Neuron (in vitro differentiated cells): ENCODE data around the gene SMARCA2.
"Not testable (repeated sequence)": the region's sequence is repeated elsewhere in the genome, so short reads cannot be mapped to it uniquely, and the experiment has no call there.

Experiments
- H2AFZ ChIP-seq: one replicate; pipeline ENCODE4 v1.6.1; 2013; ENCODE audit warnings: low read depth, mild to moderate bottlenecking, inconsistent platforms, low read length, moderate library complexity
- H3K27me3 ChIP-seq: one replicate; pipeline ENCODE4 v1.6.1; 2013; ENCODE audit warnings: low read length; ENCODE audit not compliant: insufficient read depth
- H3K36me3 ChIP-seq: one replicate; pipeline ENCODE4 v1.6.1; 2013; ENCODE audit warnings: low read length; ENCODE audit not compliant: insufficient read depth
- H3K4me1 ChIP-seq: one replicate; pipeline ENCODE4 v1.6.1; 2013; ENCODE audit warnings: low read length; ENCODE audit not compliant: insufficient read depth
- H3K4me3 ChIP-seq: 2 replicates; pipeline ENCODE4 v1.5.1; 2013; ENCODE audit warnings: mild to moderate bottlenecking, low read length, moderate library complexity
- H3K9me3 ChIP-seq: one replicate; pipeline ENCODE4 v1.6.1; 2013; ENCODE audit warnings: low read length

Gene SMARCA2

DNA sequence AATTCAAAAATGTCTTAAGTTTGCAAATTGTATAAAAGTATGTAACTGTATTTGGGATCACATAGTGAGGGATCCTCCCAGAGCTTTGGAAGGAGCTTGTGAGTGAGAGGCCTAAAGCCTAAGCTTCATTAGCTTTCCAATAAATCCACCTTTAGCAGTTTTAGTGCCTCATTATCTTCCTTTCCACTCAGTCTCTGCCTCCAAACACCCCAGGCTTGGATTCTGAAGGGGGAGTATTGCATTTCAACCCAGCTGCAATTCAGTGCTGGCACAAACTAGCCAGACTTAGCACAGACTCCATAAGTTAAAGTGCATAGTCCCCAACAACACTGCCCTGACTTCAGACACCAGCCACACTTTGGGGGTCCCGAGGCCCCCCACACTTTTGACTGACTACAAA is 113.5 kb downstream of the SMARCA2 start:
- no peak overlapping the region for H3K4me3 ChIP-seq
- H3K36me3 ChIP-seq, result no peaks in the 10 kb centered on the region
- no peaks in the 10 kb centered on the region for H3K9me3 ChIP-seq
- H2AFZ ChIP-seq, result no peak overlapping the region
- no peaks in the 10 kb centered on the region for H3K27me3 ChIP-seq
- H3K4me1 ChIP-seq, result peaks cover 7% of the 10 kb centered on the region

DNA sequence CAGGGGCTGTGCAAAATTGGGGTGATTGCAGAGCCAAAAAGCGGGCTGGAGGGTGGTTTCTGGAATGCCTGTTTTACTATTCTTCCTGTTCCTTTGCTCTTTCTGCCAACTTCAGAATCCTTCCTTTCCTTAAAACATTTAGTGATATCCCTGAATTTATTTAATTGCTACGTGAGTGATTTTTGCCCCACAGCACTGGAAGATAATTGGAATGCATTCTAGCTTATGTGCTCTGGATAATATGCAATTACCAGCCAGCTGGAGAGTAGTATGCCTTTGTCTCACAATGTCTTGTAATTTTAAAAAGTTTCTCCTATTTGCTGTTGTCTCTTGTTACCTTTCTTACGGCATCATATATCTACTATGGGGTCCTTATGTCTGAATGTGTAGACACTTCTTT is 115.8 kb downstream of the SMARCA2 start:
- no peak overlapping the region for H3K4me3 ChIP-seq
- H3K27me3 ChIP-seq, result no peaks in the 10 kb centered on the region
- no peak overlapping the region for H2AFZ ChIP-seq

DNA sequence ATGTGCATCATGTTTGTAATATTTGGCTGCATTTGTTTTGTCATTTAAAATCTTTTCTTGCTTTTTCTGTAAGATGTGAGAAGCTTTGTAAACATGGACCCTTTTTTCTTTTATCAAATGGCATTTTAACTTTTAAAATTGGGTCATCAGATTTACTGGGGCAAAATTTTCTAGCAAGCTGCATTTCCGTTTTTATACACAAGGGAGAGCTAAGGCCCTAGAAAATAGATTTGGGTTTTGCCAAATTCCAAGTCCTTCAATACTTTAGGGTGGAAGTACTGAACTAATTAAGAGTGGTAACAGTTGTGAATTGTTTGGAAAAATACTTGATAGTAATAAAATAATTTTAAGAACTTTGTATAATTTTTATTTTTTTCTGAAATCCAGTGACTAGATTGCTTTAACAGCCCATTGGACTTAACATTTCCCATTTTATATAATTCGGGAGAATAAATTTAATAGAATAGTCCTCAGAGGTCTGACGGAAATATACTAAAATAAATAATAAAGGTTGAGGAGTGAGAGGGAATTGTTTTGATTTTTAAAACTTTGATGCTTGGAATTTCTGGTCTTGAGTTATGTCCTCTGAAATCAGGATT is 117.4 kb downstream of the SMARCA2 start:
- Histone ChIP-seq H2AFZ (no peak overlapping the region), H3K4me1 (peaks cover 7% of the 10 kb centered on the region), H3K36me3 (no peaks in the 10 kb centered on the region), H3K9me3 (no peaks in the 10 kb centered on the region), H3K4me3 (no peak overlapping the region), H3K27me3 (no peaks in the 10 kb centered on the region)

More for the DNA sequence above, 115.8 kb downstream of the SMARCA2 start:
- Histone ChIP-seq H3K4me1 (peaks cover 7% of the 10 kb centered on the region), H3K9me3 (no peaks in the 10 kb centered on the region), H3K36me3 (no peaks in the 10 kb centered on the region)

DNA sequence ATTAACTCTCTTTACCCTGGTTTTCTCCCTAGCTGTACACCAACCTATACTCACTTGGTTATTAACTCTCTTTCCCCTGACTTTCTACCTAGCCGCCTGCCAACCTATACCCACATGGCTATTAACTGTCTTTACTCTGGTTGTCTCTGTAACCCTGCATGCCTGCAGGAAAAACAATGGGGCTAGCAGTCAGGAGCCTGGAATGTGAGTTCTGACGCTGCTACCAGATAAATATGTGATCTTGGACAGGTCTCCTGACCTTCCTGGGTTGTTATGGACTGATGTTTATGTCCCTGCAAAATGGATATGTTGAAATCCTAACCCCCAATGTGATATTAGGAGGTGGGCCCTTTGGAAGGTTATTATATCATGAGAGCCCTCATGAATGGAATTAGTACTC is 119.2 kb downstream of the SMARCA2 start:
- Histone ChIP-seq H3K4me3 (no peak overlapping the region), H2AFZ (no peak overlapping the region), H3K9me3 (peaks cover 3% of the 10 kb centered on the region), H3K27me3 (no peaks in the 10 kb centered on the region), H3K36me3 (no peaks in the 10 kb centered on the region), H3K4me1 (peaks cover 2% of the 10 kb centered on the region)

DNA sequence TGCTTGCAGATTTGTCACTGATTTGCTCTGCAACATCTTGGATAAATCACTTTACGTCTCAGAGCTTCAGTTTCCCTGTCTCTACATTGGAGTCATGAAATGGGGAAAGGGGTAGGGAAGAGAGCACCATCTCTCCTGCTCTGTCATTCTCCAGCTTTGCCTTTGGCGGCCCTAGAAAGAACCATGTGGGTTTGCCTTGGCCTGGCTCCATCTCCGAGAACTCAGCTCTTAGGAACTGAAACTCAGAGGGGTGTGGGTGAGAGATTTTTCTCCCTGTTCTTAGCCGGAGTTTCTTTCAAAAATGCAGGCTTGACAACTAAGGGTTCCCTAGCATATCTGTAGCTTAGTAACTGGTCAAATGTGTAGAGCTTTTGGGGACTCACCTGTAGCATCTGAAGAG is 123.5 kb downstream of the SMARCA2 start:
- no peak overlapping the region for H2AFZ ChIP-seq
- H3K4me3 ChIP-seq, result no peak overlapping the region
- H3K4me1 ChIP-seq, result peaks cover 18% of the 10 kb centered on the region
- H3K27me3 ChIP-seq, result no peaks in the 10 kb centered on the region
- H3K9me3 ChIP-seq, result peaks cover 3% of the 10 kb centered on the region
- no peaks in the 10 kb centered on the region for H3K36me3 ChIP-seq

DNA sequence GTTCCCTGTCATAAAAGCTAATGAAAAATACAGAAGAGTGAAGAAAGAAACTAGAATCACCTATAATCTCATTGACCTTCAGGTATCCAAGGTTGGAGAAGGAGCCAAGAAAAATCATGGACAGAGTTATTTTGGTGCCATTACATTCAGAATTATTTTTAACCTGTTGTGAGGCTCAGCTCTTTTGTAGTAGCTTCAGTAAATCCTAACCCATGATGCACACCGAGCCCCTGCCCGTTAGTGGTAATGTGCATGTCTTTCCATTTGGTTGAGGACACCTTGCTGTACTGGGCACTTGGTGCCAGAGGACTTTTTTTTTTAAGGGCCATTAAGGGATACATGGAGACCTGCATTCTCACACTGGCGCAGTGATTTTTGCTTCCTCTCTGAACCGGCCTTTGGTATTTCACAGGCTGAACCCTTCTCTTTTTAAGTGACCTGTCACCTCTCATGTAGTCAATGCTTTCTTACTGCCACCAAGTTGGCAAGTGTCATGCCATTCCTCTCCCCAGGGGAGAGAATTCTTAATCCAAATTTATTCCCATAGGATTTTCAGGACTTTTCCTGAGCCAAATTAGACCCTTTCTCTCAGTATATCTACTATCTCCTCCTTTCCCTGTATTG is 125.6 kb downstream of the SMARCA2 start:
- H3K4me3 ChIP-seq, result no peak overlapping the region
- no peak overlapping the region for H2AFZ ChIP-seq
- H3K36me3 ChIP-seq, result no peaks in the 10 kb centered on the region
- H3K27me3 ChIP-seq, result no peaks in the 10 kb centered on the region
- peaks cover 28% of the 10 kb centered on the region for H3K4me1 ChIP-seq
- peaks cover 3% of the 10 kb centered on the region for H3K9me3 ChIP-seq

DNA sequence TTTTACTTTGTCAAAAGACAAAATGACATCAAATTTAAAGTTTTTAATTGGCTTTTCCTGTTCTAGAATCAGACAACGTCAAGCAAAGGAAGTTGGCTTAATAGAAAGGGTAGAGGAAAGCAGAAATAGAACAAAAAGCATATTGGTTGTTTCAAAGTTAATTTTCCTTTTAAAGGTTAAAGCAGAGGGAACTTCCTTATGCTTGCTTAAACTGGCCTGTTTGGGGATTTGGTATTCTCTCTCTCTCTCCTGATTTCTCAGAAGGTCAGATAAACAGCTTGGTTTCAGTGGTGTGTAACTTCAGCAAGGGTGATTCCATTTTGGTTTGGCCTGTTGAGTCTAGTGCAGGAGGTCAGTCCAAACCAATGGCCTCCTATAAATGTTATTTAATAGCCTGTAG is 127.1 kb downstream of the SMARCA2 start:
- Histone ChIP-seq H3K4me1 (peaks cover 36% of the 10 kb centered on the region), H3K36me3 (no peaks in the 10 kb centered on the region), H3K4me3 (no peak overlapping the region), H3K27me3 (no peaks in the 10 kb centered on the region), H3K9me3 (peaks cover 3% of the 10 kb centered on the region), H2AFZ (no peak overlapping the region)

DNA sequence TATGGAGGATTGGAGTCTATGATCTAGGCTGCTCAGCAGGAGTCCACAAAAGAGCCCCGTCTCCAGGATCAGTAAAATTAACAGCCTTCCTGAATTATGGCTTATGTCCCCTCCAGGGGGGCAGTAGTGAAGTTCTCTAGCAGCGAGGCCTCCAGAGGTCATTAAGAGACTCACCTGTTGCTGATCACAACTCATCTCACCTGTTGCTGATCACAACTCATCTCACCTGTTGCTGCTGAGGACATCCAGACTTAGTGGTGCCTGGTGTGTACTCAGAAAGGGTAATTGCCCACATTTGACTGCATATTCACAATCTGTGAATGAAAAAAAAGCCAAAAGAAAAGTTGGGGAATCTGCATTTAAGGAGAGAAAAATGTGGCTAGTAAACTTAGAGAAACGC is 129.5 kb downstream of the SMARCA2 start:
- H3K36me3 ChIP-seq, result no peaks in the 10 kb centered on the region
- no peak overlapping the region for H2AFZ ChIP-seq
- H3K27me3 ChIP-seq, result no peaks in the 10 kb centered on the region
- no peaks in the 10 kb centered on the region for H3K9me3 ChIP-seq
- no peak overlapping the region for H3K4me3 ChIP-seq
- H3K4me1 ChIP-seq, result peaks cover 36% of the 10 kb centered on the region

DNA sequence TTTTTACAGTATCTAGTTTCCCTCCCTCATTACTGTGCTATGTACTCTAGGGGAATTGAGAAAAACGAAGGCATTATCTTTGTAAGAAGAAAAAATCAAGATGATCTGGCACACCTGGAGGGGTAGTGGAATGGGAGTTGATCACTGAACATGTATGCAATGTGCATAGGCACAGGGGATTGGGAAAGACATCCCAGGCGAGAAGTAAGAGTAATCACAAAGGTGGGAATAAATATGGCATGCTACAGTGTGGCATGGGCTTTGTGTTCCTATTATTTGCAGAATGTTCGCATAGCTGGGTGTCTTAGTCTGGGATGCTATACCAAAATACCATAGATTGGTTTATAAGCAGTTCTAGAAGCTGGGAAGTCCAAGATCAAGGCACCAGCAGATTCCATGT is 130.6 kb downstream of the SMARCA2 start:
- Histone ChIP-seq H2AFZ (no peak overlapping the region), H3K4me3 (no peak overlapping the region), H3K4me1 (peaks cover 36% of the 10 kb centered on the region), H3K9me3 (no peaks in the 10 kb centered on the region), H3K27me3 (no peaks in the 10 kb centered on the region), H3K36me3 (no peaks in the 10 kb centered on the region)

DNA sequence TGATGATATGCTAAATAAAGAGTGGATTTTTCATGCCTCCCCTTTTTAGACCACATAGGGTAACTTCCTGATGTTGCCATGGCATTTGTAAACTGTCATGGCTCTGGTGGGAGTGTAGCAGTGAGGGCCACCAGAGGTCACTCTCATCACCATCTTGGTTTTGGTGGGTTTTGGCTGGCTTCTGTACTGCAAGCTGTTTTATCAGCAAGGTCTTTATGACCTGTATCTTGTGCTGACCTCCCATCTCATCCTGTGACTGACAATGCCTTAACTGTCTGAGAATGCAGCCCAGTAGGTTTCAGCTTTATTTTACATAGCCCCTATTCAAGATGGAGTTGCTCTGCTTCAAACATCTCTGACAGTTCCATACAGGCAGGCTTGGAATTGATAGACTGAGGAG is 131.6 kb downstream of the SMARCA2 start:
- H3K4me3 ChIP-seq, H3K27me3 ChIP-seq, H3K36me3 ChIP-seq, H3K9me3 ChIP-seq, H2AFZ ChIP-seq: not testable (repeated sequence)
- H3K4me1 ChIP-seq, result peaks cover 36% of the 10 kb centered on the region

DNA sequence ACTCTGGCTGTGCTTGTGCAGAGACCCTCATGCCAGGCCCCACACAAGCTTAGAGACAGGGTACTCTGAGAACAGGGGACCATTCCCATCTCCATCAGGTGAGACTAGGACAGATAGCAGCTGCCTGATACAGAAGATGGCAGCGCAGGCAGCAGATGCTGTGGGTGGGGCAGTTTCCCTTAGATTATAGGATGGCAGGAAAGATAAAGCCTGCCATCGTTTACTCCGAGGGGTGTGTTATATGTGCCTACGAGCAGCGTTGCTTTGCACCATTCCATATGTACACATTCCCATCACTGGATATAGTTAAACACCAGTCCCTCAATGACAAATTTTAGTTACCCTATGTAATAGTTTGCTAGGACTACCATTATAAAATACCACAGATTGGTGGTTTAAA is 135.2 kb downstream of the SMARCA2 start:
- Histone ChIP-seq H3K4me1 (peaks cover 8% of the 10 kb centered on the region), H3K36me3 (no peaks in the 10 kb centered on the region), H3K27me3 (no peaks in the 10 kb centered on the region), H3K4me3 (no peak overlapping the region), H3K9me3 (no peaks in the 10 kb centered on the region), H2AFZ (no peak overlapping the region)

DNA sequence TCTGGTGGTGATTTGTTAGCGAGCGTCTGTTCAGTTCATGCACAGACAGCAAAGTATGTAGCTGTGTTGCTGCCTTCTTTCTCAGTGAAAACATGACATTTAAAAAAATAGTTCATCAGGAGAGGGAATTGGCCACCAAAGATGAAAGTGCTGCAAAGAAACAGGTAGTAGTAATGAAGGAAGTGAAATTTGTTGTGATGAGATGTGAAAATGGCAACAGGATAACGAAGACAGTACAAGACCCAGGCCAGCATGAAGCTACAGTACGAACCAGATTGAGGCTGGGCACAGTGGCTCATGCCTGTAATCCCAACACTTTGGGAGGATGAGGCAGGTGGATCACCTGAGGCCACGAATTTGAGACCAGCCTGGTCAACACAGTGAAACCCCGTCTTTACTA is 136.0 kb downstream of the SMARCA2 start:
- H3K4me1 ChIP-seq, result peaks cover 8% of the 10 kb centered on the region
- H3K27me3 ChIP-seq, result no peaks in the 10 kb centered on the region
- no peaks in the 10 kb centered on the region for H3K9me3 ChIP-seq
- no peaks in the 10 kb centered on the region for H3K36me3 ChIP-seq
- no peak overlapping the region for H2AFZ ChIP-seq
- no peak overlapping the region for H3K4me3 ChIP-seq

DNA sequence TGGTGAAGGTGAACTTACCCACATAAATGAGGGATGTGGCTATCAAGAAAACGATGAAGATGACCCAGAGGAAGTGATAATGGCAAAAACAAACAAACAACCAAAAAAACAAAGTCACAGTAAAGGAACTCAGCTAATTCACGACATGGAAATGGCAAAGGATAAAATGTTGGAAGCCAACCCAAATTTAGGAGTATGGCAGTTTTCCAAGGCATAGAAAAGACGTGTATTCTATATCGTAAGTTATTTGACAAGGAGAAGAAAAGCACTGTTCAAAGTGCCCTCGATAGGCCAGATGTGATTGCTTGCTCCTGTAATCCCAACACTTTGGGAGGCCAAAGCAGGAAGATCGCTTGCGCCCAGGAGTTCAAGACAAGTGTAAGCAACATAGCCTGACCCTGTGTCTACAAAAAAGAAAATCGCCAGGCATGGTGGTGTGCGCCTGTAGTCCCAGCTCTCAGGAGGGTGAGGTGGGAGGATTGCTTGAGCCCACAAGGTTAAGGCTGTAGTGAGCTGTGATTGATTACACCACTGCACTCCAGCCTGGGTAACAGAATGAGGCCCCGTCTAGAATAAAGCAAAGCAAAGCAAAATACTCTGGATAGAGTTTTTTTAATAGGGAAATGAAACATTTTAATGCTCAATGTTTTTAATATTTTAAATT is 138.0 kb downstream of the SMARCA2 start:
- Histone ChIP-seq H2AFZ (no peak overlapping the region), H3K36me3 (no peaks in the 10 kb centered on the region), H3K4me1 (peaks cover 16% of the 10 kb centered on the region), H3K9me3 (no peaks in the 10 kb centered on the region), H3K27me3 (no peaks in the 10 kb centered on the region), H3K4me3 (no peak overlapping the region)
